ENCODE data around the gene KLF16. TPM values are rescaled to one million over a fixed set of nuclear protein-coding genes. Genes with fewer than 3 reads are reported as not detected.

KLF16 gene
- total RNA-seq, 1 donor, result 6.9 TPM

GRCh38 chr19:1805401-1806183, 57.8 kb downstream of the KLF16 start:
- Histone ChIP-seq H3K4me3 (ENCODE audit: insufficient read depth, low read length) (no peak overlapping the region), H3K9me3 (ENCODE audit: low read depth, low read length) (no peaks in the 10 kb centered on the region), H3K36me3 (ENCODE audit: insufficient read depth, low read length) (no peaks in the 10 kb centered on the region), H3K79me2 (ENCODE audit: insufficient read depth, low read length) (no peaks in the 10 kb centered on the region), H3K27ac (ENCODE audit: low read depth, low read length) (no peak overlapping the region), H4K20me1 (ENCODE audit: insufficient read depth, low read length) (no peaks in the 10 kb centered on the region), H3K27me3 (ENCODE audit: insufficient read depth, low read length) (no peaks in the 10 kb centered on the region), H3K4me1 (ENCODE audit: insufficient read depth, low read length) (no peaks in the 10 kb centered on the region), H2AFZ (ENCODE audit: low read length) (no peak overlapping the region), H3K4me2 (ENCODE audit: insufficient read depth, low read length) (no peak overlapping the region)
- no peak for DNase-seq (ENCODE audit: insufficient read length, low spot score, missing footprints)
- TF ChIP-seq, protein P1, sequence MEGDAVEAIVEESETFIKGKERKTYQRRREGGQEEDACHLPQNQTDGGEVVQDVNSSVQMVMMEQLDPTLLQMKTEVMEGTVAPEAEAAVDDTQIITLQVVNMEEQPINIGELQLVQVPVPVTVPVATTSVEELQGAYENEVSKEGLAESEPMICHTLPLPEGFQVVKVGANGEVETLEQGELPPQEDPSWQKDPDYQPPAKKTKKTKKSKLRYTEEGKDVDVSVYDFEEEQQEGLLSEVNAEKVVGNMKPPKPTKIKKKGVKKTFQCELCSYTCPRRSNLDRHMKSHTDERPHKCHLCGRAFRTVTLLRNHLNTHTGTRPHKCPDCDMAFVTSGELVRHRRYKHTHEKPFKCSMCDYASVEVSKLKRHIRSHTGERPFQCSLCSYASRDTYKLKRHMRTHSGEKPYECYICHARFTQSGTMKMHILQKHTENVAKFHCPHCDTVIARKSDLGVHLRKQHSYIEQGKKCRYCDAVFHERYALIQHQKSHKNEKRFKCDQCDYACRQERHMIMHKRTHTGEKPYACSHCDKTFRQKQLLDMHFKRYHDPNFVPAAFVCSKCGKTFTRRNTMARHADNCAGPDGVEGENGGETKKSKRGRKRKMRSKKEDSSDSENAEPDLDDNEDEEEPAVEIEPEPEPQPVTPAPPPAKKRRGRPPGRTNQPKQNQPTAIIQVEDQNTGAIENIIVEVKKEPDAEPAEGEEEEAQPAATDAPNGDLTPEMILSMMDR (IDR thresholded peaks at IDR 0.05; ENCODE audit: extremely low read depth, low read depth, low read length), result no peak

GRCh38 chr19:1804858-1805257, 58.5 kb downstream of the KLF16 start:
- no peaks in the 10 kb centered on the region for H4K20me1 ChIP-seq (ENCODE audit: insufficient read depth, low read length)
- H3K4me3 ChIP-seq (ENCODE audit: insufficient read depth, low read length), result no peak overlapping the region
- no peaks in the 10 kb centered on the region for H3K9me3 ChIP-seq (ENCODE audit: low read depth, low read length)
- DNase-seq (ENCODE audit: insufficient read length, low spot score, missing footprints), result no peak
- no peaks in the 10 kb centered on the region for H3K79me2 ChIP-seq (ENCODE audit: insufficient read depth, low read length)
- H3K4me2 ChIP-seq (ENCODE audit: insufficient read depth, low read length), result no peak overlapping the region
- no peak overlapping the region for H2AFZ ChIP-seq (ENCODE audit: low read length)
- no peak overlapping the region for H3K27ac ChIP-seq (ENCODE audit: low read depth, low read length)
- no peaks in the 10 kb centered on the region for H3K36me3 ChIP-seq (ENCODE audit: insufficient read depth, low read length)
- no peaks in the 10 kb centered on the region for H3K27me3 ChIP-seq (ENCODE audit: insufficient read depth, low read length)
- H3K4me1 ChIP-seq (ENCODE audit: insufficient read depth, low read length), result no peaks in the 10 kb centered on the region
- TF ChIP-seq, protein P1 (IDR thresholded peaks at IDR 0.05; ENCODE audit: extremely low read depth, low read depth, low read length), result no peak

Other genes starting within 250 kb of the KLF16 start
- 46.6 and 55.0 TPM in 2 replicates for gene TCF3, start 211.0 kb downstream of the KLF16 start, total RNA-seq
- gene ONECUT3, start 110.1 kb downstream of the KLF16 start, total RNA-seq, result not detected in 2 replicates
- gene ATP8B3, start 51.3 kb downstream of the KLF16 start, total RNA-seq, result 0.59 and 0.72 TPM in 2 replicates
- gene REXO1, start 15.1 kb downstream of the KLF16 start, total RNA-seq, result 8.5 and 9.4 TPM in 2 replicates
- 49.5 and 52.5 TPM in 2 replicates for gene ABHD17A, start 21.9 kb upstream of the KLF16 start, total RNA-seq
- 3.3 and 3.8 TPM in 2 replicates for gene ADAT3, start 41.8 kb upstream of the KLF16 start, total RNA-seq
- gene SCAMP4, start 41.8 kb upstream of the KLF16 start, total RNA-seq, result 55.7 and 70.6 TPM in 2 replicates
- gene CSNK1G2, start 77.6 kb upstream of the KLF16 start, total RNA-seq, result 68.8 and 70.1 TPM in 2 replicates
- 57.5 and 57.8 TPM in 2 replicates for gene BTBD2, start 152.1 kb upstream of the KLF16 start, total RNA-seq
- 82.5 and 84.6 TPM in 2 replicates for gene MKNK2, start 187.7 kb upstream of the KLF16 start, total RNA-seq
- gene MOB3A, start 232.7 kb upstream of the KLF16 start, total RNA-seq, result 34.0 and 35.1 TPM in 2 replicates
- 0.36 and 2.4 TPM in 2 replicates for gene IZUMO4, start 233.3 kb upstream of the KLF16 start, total RNA-seq